PC-9 (cell line): ENCODE measurements around the gene BLM.

Experiments
- EZH2 ChIP-seq: fragments of 200-600 bp; sonication (generic); IDR thresholded peaks from 2 replicates; pipeline ENCODE4 v1.8.0; 2017; ENCODE audit warnings: antibody characterized with exemption, low read depth
- TF ChIP-seq, protein P1 (sequence below): fragments of 200-600 bp; sonication (generic); conservative IDR thresholded peaks from 2 replicates; pipeline ENCODE4 v1.6.1; 2017; ENCODE audit warnings: mixed run types, antibody characterized with exemption, mild to moderate bottlenecking, moderate library complexity

DNA sequence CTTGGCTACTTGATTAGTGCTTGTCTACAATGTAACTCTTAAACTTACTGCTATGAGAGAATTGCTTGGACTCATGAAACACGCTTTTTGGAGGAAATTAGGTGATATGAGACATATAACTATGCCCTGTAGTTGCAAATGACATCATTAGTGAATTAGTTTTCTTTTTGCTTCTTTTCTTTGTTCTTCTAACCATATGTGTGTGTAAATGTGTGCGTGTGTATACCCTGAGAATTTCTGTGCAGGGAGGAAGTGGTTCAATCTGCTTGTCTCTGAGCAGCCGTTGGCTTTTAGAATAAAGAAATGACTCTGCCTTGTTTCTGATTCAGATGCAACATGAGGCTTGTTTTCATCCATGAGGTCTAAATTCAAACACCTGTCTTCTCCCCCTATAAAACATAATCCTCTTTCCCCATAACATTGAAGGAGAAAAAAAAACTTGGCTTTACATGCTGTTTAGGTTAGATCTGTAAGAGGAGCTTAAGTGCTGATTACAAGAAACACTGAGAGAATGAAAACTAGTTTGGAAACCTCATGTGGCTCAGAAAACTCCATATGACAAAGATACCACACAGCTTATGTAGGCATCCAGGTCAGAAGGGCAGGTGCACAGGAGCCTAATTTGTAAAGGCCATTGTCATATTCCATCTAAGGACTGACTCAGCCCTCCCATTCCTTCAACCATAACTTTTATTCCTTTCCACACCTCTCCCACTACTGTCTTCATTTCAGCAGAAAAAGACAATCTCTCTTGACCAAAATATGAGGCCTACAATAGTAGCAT is 30.5 kb upstream of the BLM start:
- TF ChIP-seq, protein P1, sequence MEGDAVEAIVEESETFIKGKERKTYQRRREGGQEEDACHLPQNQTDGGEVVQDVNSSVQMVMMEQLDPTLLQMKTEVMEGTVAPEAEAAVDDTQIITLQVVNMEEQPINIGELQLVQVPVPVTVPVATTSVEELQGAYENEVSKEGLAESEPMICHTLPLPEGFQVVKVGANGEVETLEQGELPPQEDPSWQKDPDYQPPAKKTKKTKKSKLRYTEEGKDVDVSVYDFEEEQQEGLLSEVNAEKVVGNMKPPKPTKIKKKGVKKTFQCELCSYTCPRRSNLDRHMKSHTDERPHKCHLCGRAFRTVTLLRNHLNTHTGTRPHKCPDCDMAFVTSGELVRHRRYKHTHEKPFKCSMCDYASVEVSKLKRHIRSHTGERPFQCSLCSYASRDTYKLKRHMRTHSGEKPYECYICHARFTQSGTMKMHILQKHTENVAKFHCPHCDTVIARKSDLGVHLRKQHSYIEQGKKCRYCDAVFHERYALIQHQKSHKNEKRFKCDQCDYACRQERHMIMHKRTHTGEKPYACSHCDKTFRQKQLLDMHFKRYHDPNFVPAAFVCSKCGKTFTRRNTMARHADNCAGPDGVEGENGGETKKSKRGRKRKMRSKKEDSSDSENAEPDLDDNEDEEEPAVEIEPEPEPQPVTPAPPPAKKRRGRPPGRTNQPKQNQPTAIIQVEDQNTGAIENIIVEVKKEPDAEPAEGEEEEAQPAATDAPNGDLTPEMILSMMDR, result no peak
- TF ChIP-seq EZH2, result no peak
